SK-N-SH treated with all-trans-retinoic acid at 6 μM for 48 hours (cell line): ENCODE results near the gene PCSK5.

ENCODE experiments used
- GLIS3 ChIP-seq: fragments of 250-450 bp; sonication (Bioruptor Pico); IDR thresholded peaks from 2 replicates; pipeline ENCODE4 v1.5.0; 2020; ENCODE audit warnings: mild to moderate bottlenecking, moderate library complexity
- ISL1 ChIP-seq: fragments of 250-450 bp; sonication (Bioruptor Pico); IDR thresholded peaks from 2 replicates; pipeline ENCODE4 v2.1.2; 2022; ENCODE audit warnings: mild to moderate bottlenecking, moderate library complexity
- PATZ1 ChIP-seq: fragments of 250-450 bp; sonication (Bioruptor Pico); IDR thresholded peaks from 2 replicates; pipeline ENCODE4 v1.8.0; 2020; ENCODE audit warnings: mild to moderate bottlenecking, moderate library complexity, borderline replicate concordance
- ZFP3 ChIP-seq: fragments of 250-450 bp; sonication (Bioruptor Pico); IDR thresholded peaks from 2 replicates; pipeline ENCODE4 v1.5.0; 2020; ENCODE audit warnings: mild to moderate bottlenecking, moderate library complexity
- ZFP30 ChIP-seq: fragments of 450-650 bp; formaldehyde crosslinking; IDR thresholded peaks from 2 replicates; pipeline ENCODE4 v1.5.0; 2022; ENCODE audit warnings: mild to moderate bottlenecking, moderate library complexity
- ZNF8 ChIP-seq: fragments of 450-650 bp; formaldehyde crosslinking; IDR thresholded peaks from 2 replicates; pipeline ENCODE4 v1.5.0; 2020; ENCODE audit warnings: mild to moderate bottlenecking, moderate library complexity
- TF ChIP-seq, protein P1 (sequence below): fragments of 250-450 bp; sonication (Bioruptor Pico); IDR thresholded peaks from 2 replicates; pipeline ENCODE4 v1.5.1; 2021; ENCODE audit warnings: mild to moderate bottlenecking, moderate library complexity

GRCh38 chr9:76036762-76037161 lies 146.3 kb downstream of the PCSK5 start:
- TF ChIP-seq ZFP30, result no peak
- TF ChIP-seq ISL1 (CRISPR knock-in tag), result no peak
- TF ChIP-seq, protein P1, sequence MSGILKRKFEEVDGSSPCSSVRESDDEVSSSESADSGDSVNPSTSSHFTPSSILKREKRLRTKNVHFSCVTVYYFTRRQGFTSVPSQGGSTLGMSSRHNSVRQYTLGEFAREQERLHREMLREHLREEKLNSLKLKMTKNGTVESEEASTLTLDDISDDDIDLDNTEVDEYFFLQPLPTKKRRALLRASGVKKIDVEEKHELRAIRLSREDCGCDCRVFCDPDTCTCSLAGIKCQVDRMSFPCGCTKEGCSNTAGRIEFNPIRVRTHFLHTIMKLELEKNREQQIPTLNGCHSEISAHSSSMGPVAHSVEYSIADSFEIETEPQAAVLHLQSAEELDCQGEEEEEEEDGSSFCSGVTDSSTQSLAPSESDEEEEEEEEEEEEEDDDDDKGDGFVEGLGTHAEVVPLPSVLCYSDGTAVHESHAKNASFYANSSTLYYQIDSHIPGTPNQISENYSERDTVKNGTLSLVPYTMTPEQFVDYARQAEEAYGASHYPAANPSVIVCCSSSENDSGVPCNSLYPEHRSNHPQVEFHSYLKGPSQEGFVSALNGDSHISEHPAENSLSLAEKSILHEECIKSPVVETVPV (CRISPR knock-in tag), result no peak
- TF ChIP-seq GLIS3 (CRISPR knock-in tag), result no peak
- TF ChIP-seq ZNF8 (CRISPR knock-in tag), result no peak
- no peak for TF ChIP-seq ZFP3 (CRISPR knock-in tag)
- TF ChIP-seq PATZ1 (CRISPR knock-in tag), result no peak
